Caco-2 (cell line): ENCODE measurements around the gene ZNF888. TPM values are rescaled to one million over a fixed set of nuclear protein-coding genes. Genes with fewer than 3 reads are reported as not detected.
"Not testable (repeated sequence)": the region's sequence is repeated elsewhere in the genome, so short reads cannot be mapped to it uniquely, and the experiment has no call there.

Experiments used
- BruUV-seq: library from RNA; stranded (reverse); fragments of 400-500 nt; replicated peaks from 2 replicates; lab custom pipeline; 2021; lab: Mats Ljungman, UMichigan
- CTCF ChIA-PET: fragments of 300-600 bp; sonication (Branson Sonifier 250); formaldehyde crosslinking; loops from one replicate; lab custom pipeline; 2022; ENCODE audit warnings: antibody characterized with exemption; lab: Charles Lee
- POLR2A ChIA-PET: fragments of 300-600 bp; sonication (Branson Sonifier 250); formaldehyde crosslinking; loops from one replicate; lab custom pipeline; 2022; ENCODE audit warnings: antibody characterized with exemption; lab: Charles Lee
- DNase-seq, 2 experiments: peaks; one replicate each; pipeline versions ENCODE4 v3.0.0 to v3.0.0-alpha.2; 2020 to 2022
- H3K27me3 ChIP-seq: replicated peaks from 2 replicates; pipeline ENCODE4 v1.6.0; 2011; ENCODE audit warnings: low read length; ENCODE audit not compliant: control insufficient read depth, insufficient read depth
- H3K36me3 ChIP-seq: 2 replicates; pipeline ENCODE4 v1.5.1; 2011; ENCODE audit warnings: low read length; ENCODE audit not compliant: control insufficient read depth, insufficient read depth
- H3K4me1 ChIP-seq: fragments of 250-450 bp; sonication (Bioruptor Pico); 2 replicates; pipeline ENCODE4 v1.5.1; 2020; ENCODE audit warnings: mild to moderate bottlenecking
- H3K4me3 ChIP-seq: 2 replicates; pipeline ENCODE4 v1.5.1; 2011; ENCODE audit warnings: low read depth, mild to moderate bottlenecking, control low read depth, low read length
- H3K9me3 ChIP-seq: fragments of 250-450 bp; sonication (Bioruptor Pico); 2 replicates; pipeline ENCODE4 v1.5.1; 2020; ENCODE audit warnings: mild to moderate bottlenecking, moderate library complexity
- H3K27ac Mint-ChIP-seq: one replicate; pipeline ENCODE4 v1.8.0; 2022; ENCODE audit warnings: mixed read lengths; ENCODE audit not compliant: unreplicated experiment
- H3K27me3 Mint-ChIP-seq: one replicate; pipeline ENCODE4 v1.8.0; 2022; ENCODE audit warnings: mixed read lengths; ENCODE audit not compliant: insufficient read depth, unreplicated experiment
- H3K36me3 Mint-ChIP-seq: one replicate; pipeline ENCODE4 v1.8.0; 2022; ENCODE audit warnings: mild to moderate bottlenecking, mixed read lengths; ENCODE audit not compliant: insufficient read depth, unreplicated experiment
- H3K4me1 Mint-ChIP-seq: one replicate; pipeline ENCODE4 v1.8.0; 2022; ENCODE audit warnings: low read depth, mixed read lengths; ENCODE audit not compliant: unreplicated experiment
- H3K4me3 Mint-ChIP-seq: one replicate; pipeline ENCODE4 v1.8.0; 2022; ENCODE audit warnings: mild to moderate bottlenecking, moderate library complexity, mixed read lengths; ENCODE audit not compliant: unreplicated experiment
- H3K9me3 Mint-ChIP-seq: one replicate; pipeline ENCODE4 v1.8.0; 2022; ENCODE audit warnings: mixed read lengths; ENCODE audit not compliant: unreplicated experiment
- intact Hi-C: fragments of 100-400 bp; cut with micrococcal nuclease; formaldehyde crosslinking; loops from one replicate; pipeline ENCODE4 v1.10.0; 2022; ENCODE audit not compliant: unreplicated experiment
- total RNA-seq: library from RNA; stranded (reverse); gene quantifications from 2 replicates; pipeline ENCODE4 v1.2.3, GENCODE V29; 2022
- TF ChIP-seq, protein P1 (sequence below), 2 experiments: fragments of 200-600 bp in 1 of 2; IDR thresholded peaks; 1 replicate in 1 of 2; 2 replicates in 1 of 2; pipeline versions ENCODE4 v1.5.1 to v1.8.0; 2011 to 2022; ENCODE audit warnings: antibody characterized with exemption in 1 of 2, control low read depth in 1 of 2, inconsistent platforms in 1 of 2, low read depth in 1 of 2, low read length in 1 of 2, mild to moderate bottlenecking in 1 of 2, moderate library complexity in 1 of 2; ENCODE audit not compliant: insufficient read depth in 1 of 2, severe bottlenecking in 1 of 2, unreplicated experiment in 1 of 2

Gene ZNF888
- total RNA-seq, 1 experiment from 2014 or later, result 7.3 TPM

DNA sequence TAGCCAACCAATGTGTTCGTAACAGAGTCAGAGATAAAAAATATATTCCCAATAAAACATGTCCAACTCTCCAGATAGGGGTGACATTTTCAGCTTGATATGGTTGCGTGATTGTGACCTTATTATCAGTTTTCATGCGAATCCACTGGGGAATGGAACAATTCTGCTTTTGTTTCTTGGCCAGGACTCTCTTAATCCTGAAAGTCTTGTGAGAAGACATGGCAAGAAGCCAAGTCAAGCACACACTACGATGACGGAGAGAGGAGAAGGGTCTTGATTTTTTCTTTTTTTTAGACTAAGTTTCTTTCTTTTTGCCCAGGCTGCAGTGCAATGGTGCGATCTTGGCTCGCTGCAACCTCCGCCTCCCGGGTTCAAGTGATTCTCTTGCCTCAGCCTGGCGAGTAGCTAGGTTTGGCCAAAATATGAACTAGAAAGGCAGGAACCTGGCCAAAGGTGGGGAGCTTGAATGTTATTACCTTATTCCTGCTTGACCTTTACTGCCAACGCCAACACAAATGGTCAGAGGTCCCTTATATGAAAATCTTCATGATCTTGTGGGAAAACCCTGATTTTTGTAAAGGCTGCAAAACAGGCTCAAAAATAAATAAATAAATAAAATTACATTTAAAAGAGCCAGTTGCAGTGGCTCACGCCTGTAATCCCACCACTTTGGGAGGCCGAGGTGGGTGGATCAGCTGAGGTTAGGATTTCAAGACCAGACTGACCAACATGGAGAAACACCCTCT, 25.0 kb upstream of the ZNF888 start:
- DNase-seq, result no peak
- no peaks in the 10 kb centered on the region for H3K27me3 ChIP-seq
- H3K27ac Mint-ChIP-seq, result no peak overlapping the region
- H3K9me3 Mint-ChIP-seq, result peaks cover 30% of the 10 kb centered on the region
- BruUV-seq, result no TSS peak
- H3K4me3 ChIP-seq, result no peak overlapping the region
- ChIA-PET CTCF (no interaction called here), POLR2A (no interaction called here)
- TF ChIP-seq, protein P1, sequence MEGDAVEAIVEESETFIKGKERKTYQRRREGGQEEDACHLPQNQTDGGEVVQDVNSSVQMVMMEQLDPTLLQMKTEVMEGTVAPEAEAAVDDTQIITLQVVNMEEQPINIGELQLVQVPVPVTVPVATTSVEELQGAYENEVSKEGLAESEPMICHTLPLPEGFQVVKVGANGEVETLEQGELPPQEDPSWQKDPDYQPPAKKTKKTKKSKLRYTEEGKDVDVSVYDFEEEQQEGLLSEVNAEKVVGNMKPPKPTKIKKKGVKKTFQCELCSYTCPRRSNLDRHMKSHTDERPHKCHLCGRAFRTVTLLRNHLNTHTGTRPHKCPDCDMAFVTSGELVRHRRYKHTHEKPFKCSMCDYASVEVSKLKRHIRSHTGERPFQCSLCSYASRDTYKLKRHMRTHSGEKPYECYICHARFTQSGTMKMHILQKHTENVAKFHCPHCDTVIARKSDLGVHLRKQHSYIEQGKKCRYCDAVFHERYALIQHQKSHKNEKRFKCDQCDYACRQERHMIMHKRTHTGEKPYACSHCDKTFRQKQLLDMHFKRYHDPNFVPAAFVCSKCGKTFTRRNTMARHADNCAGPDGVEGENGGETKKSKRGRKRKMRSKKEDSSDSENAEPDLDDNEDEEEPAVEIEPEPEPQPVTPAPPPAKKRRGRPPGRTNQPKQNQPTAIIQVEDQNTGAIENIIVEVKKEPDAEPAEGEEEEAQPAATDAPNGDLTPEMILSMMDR (IDR thresholded peaks at IDR 0.05; ENCODE audit: insufficient read depth in 1 of 2, low read depth in 1 of 2, low read length in 1 of 2, severe bottlenecking in 1 of 2, unreplicated experiment in 1 of 2), result no peak
- H3K4me1 ChIP-seq, result peaks cover 28% of the 10 kb centered on the region
- intact Hi-C loops, result no loop called here
- no peak overlapping the region for H3K4me3 Mint-ChIP-seq
- H3K27me3 Mint-ChIP-seq, result no peaks in the 10 kb centered on the region
- H3K36me3 ChIP-seq, result peaks cover 15% of the 10 kb centered on the region
- peaks cover 80% of the 10 kb centered on the region for H3K9me3 ChIP-seq
- H3K36me3 Mint-ChIP-seq, result peaks cover 82% of the 10 kb centered on the region
- H3K4me1 Mint-ChIP-seq, result no peaks in the 10 kb centered on the region

DNA sequence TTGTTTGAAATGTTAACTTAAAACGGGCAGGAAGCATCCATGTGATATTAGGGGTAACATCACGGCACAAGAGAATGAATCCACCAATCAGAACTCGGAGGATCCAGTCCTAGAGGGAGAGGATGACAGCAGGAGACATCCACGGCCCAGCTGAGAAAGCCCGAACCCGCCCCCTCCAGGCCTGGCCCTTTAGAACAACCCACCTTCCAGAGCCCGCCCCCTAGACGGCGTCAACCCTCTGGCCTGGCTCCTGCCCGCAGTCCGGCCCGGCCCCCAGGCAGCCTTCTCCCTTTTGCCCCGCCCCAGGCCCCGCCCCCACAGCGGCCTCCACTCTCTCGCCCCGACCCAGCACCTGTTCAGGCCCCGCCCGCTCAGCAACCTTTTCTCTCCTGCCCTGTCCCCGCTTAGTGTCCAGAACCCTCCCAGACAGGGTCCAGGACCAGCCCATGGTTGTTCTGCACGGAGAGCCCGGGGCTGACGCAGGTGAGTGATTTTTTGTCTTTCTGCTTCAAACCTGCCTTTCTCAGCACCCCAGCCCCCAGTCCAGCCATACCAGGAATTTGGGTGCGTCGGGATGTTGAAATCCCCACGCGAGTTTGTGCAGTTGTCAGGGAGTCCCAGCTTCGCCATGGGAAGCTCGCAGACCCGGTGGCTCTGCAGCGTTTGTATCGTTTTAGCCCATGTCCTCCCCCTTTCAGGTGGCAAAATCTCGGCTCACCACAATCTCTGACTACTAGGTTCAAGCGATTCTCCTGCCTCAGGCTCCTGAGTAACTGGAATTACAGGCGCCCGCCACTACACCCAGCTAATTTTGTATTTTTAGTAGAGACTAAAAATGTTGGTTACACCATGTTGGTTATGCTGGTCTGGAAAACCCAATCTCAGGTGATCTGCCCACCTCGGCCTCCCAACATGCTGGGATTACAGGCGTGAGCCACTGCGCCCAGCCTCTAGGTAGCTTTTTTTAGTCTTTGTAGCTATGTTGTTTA, 23.4 kb upstream of the ZNF888 start:
- intact Hi-C loops, result no loop called here
- peaks cover 25% of the 10 kb centered on the region for H3K9me3 Mint-ChIP-seq
- peaks cover 79% of the 10 kb centered on the region for H3K36me3 Mint-ChIP-seq
- Histone ChIP-seq H3K9me3 (peaks cover 68% of the 10 kb centered on the region), H3K36me3 (peaks cover 3% of the 10 kb centered on the region; the same call in 1 of the 2 replicates), H3K27me3 (no peaks in the 10 kb centered on the region), H3K4me1 (peaks cover 28% of the 10 kb centered on the region), H3K4me3 (no peak overlapping the region)
- H3K4me1 Mint-ChIP-seq, result peaks cover 5% of the 10 kb centered on the region
- ChIA-PET POLR2A (no interaction called here), CTCF (no interaction called here)
- no peaks in the 10 kb centered on the region for H3K27me3 Mint-ChIP-seq
- H3K4me3 Mint-ChIP-seq, result peak overlapping the region; percentile 29
- TF ChIP-seq, protein P1 (IDR thresholded peaks at IDR 0.05; ENCODE audit: insufficient read depth in 1 of 2, low read depth in 1 of 2, low read length in 1 of 2, severe bottlenecking in 1 of 2, unreplicated experiment in 1 of 2), result no peak
- no TSS peak for BruUV-seq
- peak overlapping the region; percentile 49 for H3K27ac Mint-ChIP-seq
- DNase-seq, result peak in 1 of 2 experiments; percentile 58

DNA sequence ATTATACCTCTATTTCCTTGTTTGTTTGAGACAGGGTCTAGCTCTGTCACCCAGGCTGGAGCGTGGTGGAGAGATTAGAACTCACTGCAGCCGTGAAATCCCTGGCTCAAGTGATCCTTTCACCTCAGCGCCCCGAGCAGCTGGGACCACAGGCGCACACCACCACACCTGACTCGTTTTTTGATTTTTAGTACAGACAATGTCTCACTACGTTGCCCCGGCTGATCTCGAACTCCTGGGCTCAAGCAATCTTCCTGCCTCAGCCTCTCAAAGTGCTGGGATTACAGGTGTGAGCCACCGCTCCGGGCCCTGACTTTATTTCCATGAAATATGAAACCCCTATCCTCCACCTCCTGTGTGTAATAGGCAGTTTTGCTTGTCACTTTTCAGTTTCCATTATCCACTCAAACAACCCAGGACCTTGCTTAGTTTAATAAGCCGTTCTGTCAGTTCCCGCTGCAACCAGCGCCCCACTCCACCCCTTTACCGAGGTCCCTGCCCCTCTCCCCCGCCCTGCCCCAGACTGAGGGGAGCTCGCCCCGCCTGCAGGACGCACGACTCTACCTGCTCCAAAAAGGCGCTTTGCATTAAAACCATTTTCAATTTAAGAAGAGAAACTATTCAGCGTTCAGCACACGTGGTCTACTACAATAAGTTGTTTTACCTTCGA, 22.6 kb upstream of the ZNF888 start:
- intact Hi-C loops, result no loop called here
- ChIA-PET CTCF (no interaction called here), POLR2A (no interaction called here)
- Mint-ChIP-seq H3K27me3 (no peaks in the 10 kb centered on the region), H3K4me1 (peaks cover 12% of the 10 kb centered on the region), H3K9me3 (peaks cover 28% of the 10 kb centered on the region), H3K4me3 (peak overlapping the region; percentile 6), H3K27ac (peak overlapping the region; percentile 49), H3K36me3 (peaks cover 77% of the 10 kb centered on the region)
- Histone ChIP-seq H3K4me3 (no peak overlapping the region), H3K9me3 (peaks cover 67% of the 10 kb centered on the region), H3K36me3 (peaks cover 2% of the 10 kb centered on the region; the same call in 1 of the 2 replicates), H3K27me3 (no peaks in the 10 kb centered on the region), H3K4me1 (peaks cover 28% of the 10 kb centered on the region)
- TF ChIP-seq, protein P1 (IDR thresholded peaks at IDR 0.05; ENCODE audit: insufficient read depth in 1 of 2, low read depth in 1 of 2, low read length in 1 of 2, severe bottlenecking in 1 of 2, unreplicated experiment in 1 of 2), result no peak
- no peak for DNase-seq
- no TSS peak for BruUV-seq

DNA sequence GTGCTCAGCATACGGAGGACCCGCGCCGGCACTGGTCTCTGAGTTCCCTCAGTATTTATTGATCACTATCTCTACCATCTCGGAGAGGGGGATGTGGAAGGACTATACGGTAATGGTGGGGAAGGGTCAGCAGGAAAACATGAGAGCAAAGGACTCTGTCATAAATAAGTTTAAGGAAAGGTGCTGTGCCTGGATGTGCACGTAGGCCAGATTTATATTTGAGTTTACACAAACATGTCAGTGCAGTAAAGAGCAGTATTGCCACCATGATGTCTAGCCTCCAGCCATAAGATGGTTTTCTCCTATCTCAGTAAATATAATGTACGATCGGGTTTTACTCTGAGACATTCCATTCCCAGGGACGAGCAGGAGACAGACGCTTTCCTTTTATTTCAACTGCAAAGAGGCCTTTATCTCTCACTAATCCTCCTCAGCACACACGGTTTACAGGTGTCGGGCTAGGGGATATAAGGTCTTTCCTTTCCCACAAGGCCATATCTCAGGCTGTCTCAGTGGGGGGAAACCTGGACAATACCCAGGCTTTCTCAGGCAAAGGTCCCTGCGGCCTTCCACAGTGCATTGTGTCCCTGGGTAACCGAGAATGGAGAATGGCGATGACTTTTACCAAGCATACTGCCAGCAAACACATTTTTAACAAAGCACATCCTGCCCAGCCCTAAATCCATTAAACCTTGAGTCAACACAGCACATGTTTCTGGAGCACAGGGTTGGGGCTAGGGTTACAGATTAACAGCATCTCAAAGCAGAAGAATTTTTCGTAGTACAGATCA, 21.7 kb upstream of the ZNF888 start:
- peaks cover 69% of the 10 kb centered on the region for H3K36me3 Mint-ChIP-seq
- H3K4me1 ChIP-seq, result peaks cover 28% of the 10 kb centered on the region
- H3K36me3 ChIP-seq, intact Hi-C loops, POLR2A ChIA-PET, H3K27me3 Mint-ChIP-seq, H3K4me3 ChIP-seq, CTCF ChIA-PET, BruUV-seq, H3K27me3 ChIP-seq: not testable (repeated sequence)
- peak overlapping the region; percentile 49 for H3K27ac Mint-ChIP-seq
- peaks cover 12% of the 10 kb centered on the region for H3K4me1 Mint-ChIP-seq
- H3K9me3 ChIP-seq, result peaks cover 58% of the 10 kb centered on the region
- DNase-seq, result peak; percentile 54 to 61
- peak overlapping the region; percentile 6 for H3K4me3 Mint-ChIP-seq
- H3K9me3 Mint-ChIP-seq, result peaks cover 19% of the 10 kb centered on the region
